Neural progenitor cell (in vitro differentiated cells): ENCODE measurements around the gene ERICH6B. TPM values are rescaled to one million over a fixed set of nuclear protein-coding genes. Genes with fewer than 3 reads are reported as not detected.

Source experiments
- DNase-seq: peaks from one replicate; pipeline ENCODE4 v3.0.0-alpha.2; 2016; ENCODE audit warnings: low spot score
- H2AFZ ChIP-seq: fragments of 200-600 bp; sonication (generic); replicated peaks from 2 replicates; pipeline ENCODE4 v1.6.1; 2016; ENCODE audit warnings: antibody characterized with exemption
- H3F3A ChIP-seq: fragments of 200-600 bp; sonication (generic); 2 replicates; pipeline ENCODE4 v1.6.1; 2016; ENCODE audit warnings: antibody characterized with exemption, low read depth
- H3K27ac ChIP-seq: fragments of 200-600 bp; sonication (generic); 2 replicates; pipeline ENCODE4 v1.5.1; 2016; ENCODE audit warnings: mild to moderate bottlenecking
- H3K27me3 ChIP-seq: fragments of 200-600 bp; sonication (generic); 2 replicates; pipeline ENCODE4 v1.6.1; 2016; ENCODE audit warnings: mild to moderate bottlenecking, moderate library complexity
- H3K36me3 ChIP-seq: fragments of 200-600 bp; sonication (generic); 2 replicates; pipeline ENCODE4 v1.5.1; 2016
- H3K4me1 ChIP-seq: fragments of 200-600 bp; sonication (generic); 2 replicates; pipeline ENCODE4 v1.6.1; 2016; ENCODE audit warnings: mixed run types
- H3K4me2 ChIP-seq: fragments of 200-600 bp; sonication (generic); 2 replicates; pipeline ENCODE4 v1.6.1; 2016
- H3K4me3 ChIP-seq: fragments of 200-600 bp; sonication (generic); 2 replicates; pipeline ENCODE4 v1.5.1; 2016
- H3K79me2 ChIP-seq: fragments of 200-600 bp; sonication (generic); 2 replicates; pipeline ENCODE4 v1.6.1; 2016; ENCODE audit warnings: low read depth
- H3K9ac ChIP-seq: fragments of 200-600 bp; sonication (generic); 2 replicates; pipeline ENCODE4 v1.6.1; 2016
- H3K9me3 ChIP-seq: fragments of 200-600 bp; sonication (generic); 2 replicates; pipeline ENCODE4 v1.5.1; 2016; ENCODE audit warnings: low read depth
- H4K20me1 ChIP-seq: fragments of 200-600 bp; sonication (generic); 2 replicates; pipeline ENCODE4 v1.6.1; 2016; ENCODE audit warnings: low read depth
- H3K27ac Mint-ChIP-seq: 3 replicates; pipeline ENCODE4 v1.8.0; 2021; ENCODE audit warnings: mixed read lengths
- H3K27me3 Mint-ChIP-seq: 2 replicates; pipeline ENCODE4 v1.8.0; 2022; ENCODE audit warnings: low read depth, mild to moderate bottlenecking, inconsistent platforms, moderate library complexity, mixed read lengths; ENCODE audit not compliant: insufficient read depth
- H3K36me3 Mint-ChIP-seq: 3 replicates; pipeline ENCODE4 v1.8.0; 2021; ENCODE audit warnings: mixed read lengths
- H3K4me1 Mint-ChIP-seq: 3 replicates; pipeline ENCODE4 v1.8.0; 2021; ENCODE audit warnings: mixed read lengths
- H3K4me3 Mint-ChIP-seq: 3 replicates; pipeline ENCODE4 v1.8.0; 2021; ENCODE audit warnings: mild to moderate bottlenecking, moderate library complexity, mixed read lengths
- H3K9me3 Mint-ChIP-seq: 3 replicates; pipeline ENCODE4 v1.8.0; 2020; ENCODE audit warnings: mixed read lengths
- EZH2 ChIP-seq: fragments of 200-600 bp; sonication (generic); IDR thresholded peaks from 2 replicates; pipeline ENCODE4 v1.6.1; 2017; ENCODE audit warnings: antibody characterized with exemption, mild to moderate bottlenecking, moderate library complexity
- EZH2phosphoT487 ChIP-seq: fragments of 200-600 bp; sonication (generic); IDR thresholded peaks from 2 replicates; pipeline ENCODE4 v1.6.1; 2017; ENCODE audit warnings: antibody characterized with exemption
- total RNA-seq: library from RNA; depleted of rRNA; stranded (reverse); fragments of >200 nt; gene quantifications from 2 replicates; pipeline ENCODE4 v1.2.3, GENCODE V29; 2015; ENCODE audit warnings: low replicate concordance
- TF ChIP-seq, protein P1 (sequence below): fragments of 200-600 bp; sonication (generic); IDR thresholded peaks from 2 replicates; pipeline ENCODE4 v1.5.1; 2017; ENCODE audit warnings: antibody characterized with exemption, mild to moderate bottlenecking

ERICH6B gene
- total RNA-seq, 1 donor from 2014 or later: not detected

GRCh38 chr13:45518525-45519245, 96.9 kb downstream of the ERICH6B start:
- Mint-ChIP-seq H3K4me3 (no peak overlapping the region), H3K27me3 (no peaks in the 10 kb centered on the region), H3K27ac (no peak overlapping the region), H3K36me3 (peaks cover 35% of the 10 kb centered on the region), H3K9me3 (no peaks in the 10 kb centered on the region), H3K4me1 (no peaks in the 10 kb centered on the region)
- Histone ChIP-seq H3K9ac (no peak overlapping the region), H3K9me3 (no peaks in the 10 kb centered on the region), H3K27me3 (no peaks in the 10 kb centered on the region), H3K79me2 (no peaks in the 10 kb centered on the region), H4K20me1 (no peaks in the 10 kb centered on the region), H3K36me3 (peaks cover 13% of the 10 kb centered on the region), H2AFZ (no peak overlapping the region), H3K27ac (no peak overlapping the region), H3K4me2 (no peak overlapping the region), H3F3A (no peaks in the 10 kb centered on the region), H3K4me3 (no peak overlapping the region), H3K4me1 (no peaks in the 10 kb centered on the region)
- TF ChIP-seq, protein P1, sequence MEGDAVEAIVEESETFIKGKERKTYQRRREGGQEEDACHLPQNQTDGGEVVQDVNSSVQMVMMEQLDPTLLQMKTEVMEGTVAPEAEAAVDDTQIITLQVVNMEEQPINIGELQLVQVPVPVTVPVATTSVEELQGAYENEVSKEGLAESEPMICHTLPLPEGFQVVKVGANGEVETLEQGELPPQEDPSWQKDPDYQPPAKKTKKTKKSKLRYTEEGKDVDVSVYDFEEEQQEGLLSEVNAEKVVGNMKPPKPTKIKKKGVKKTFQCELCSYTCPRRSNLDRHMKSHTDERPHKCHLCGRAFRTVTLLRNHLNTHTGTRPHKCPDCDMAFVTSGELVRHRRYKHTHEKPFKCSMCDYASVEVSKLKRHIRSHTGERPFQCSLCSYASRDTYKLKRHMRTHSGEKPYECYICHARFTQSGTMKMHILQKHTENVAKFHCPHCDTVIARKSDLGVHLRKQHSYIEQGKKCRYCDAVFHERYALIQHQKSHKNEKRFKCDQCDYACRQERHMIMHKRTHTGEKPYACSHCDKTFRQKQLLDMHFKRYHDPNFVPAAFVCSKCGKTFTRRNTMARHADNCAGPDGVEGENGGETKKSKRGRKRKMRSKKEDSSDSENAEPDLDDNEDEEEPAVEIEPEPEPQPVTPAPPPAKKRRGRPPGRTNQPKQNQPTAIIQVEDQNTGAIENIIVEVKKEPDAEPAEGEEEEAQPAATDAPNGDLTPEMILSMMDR: no peak
- TF ChIP-seq EZH2phosphoT487 (no peak), EZH2 (no peak)
- DNase-seq: no peak

GRCh38 chr13:45516757-45517156, 98.8 kb downstream of the ERICH6B start:
- Mint-ChIP-seq H3K36me3 (peaks cover 35% of the 10 kb centered on the region), H3K4me1 (no peaks in the 10 kb centered on the region)
- H3K36me3 ChIP-seq: peaks cover 16% of the 10 kb centered on the region

GRCh38 chr13:45512098-45512496, 103.4 kb downstream of the ERICH6B start:
- no peak overlapping the region for H3K4me3 Mint-ChIP-seq
- Histone ChIP-seq H2AFZ (no peak overlapping the region), H3K27me3 (no peaks in the 10 kb centered on the region)

More at GRCh38 chr13:45516757-45517156, 98.8 kb downstream of the ERICH6B start:
- DNase-seq: no peak
- Histone ChIP-seq H4K20me1 (no peaks in the 10 kb centered on the region), H3K79me2 (no peaks in the 10 kb centered on the region), H3K9me3 (no peaks in the 10 kb centered on the region), H2AFZ (no peak overlapping the region), H3K9ac (no peak overlapping the region), H3K4me1 (no peaks in the 10 kb centered on the region), H3K27me3 (no peaks in the 10 kb centered on the region), H3K27ac (no peak overlapping the region), H3K4me3 (no peak overlapping the region), H3F3A (peaks cover 4% of the 10 kb centered on the region), H3K4me2 (no peak overlapping the region)
- no peak for TF ChIP-seq EZH2phosphoT487
- no peak for TF ChIP-seq EZH2
- TF ChIP-seq, protein P1: no peak
- H3K27ac Mint-ChIP-seq: no peak overlapping the region
- no peaks in the 10 kb centered on the region for H3K9me3 Mint-ChIP-seq
- H3K27me3 Mint-ChIP-seq: no peaks in the 10 kb centered on the region
- H3K4me3 Mint-ChIP-seq: no peak overlapping the region

More at GRCh38 chr13:45512098-45512496, 103.4 kb downstream of the ERICH6B start:
- H3K36me3 ChIP-seq: peaks cover 16% of the 10 kb centered on the region
- Mint-ChIP-seq H3K4me1 (peaks cover 11% of the 10 kb centered on the region), H3K9me3 (no peaks in the 10 kb centered on the region), H3K27me3 (no peaks in the 10 kb centered on the region), H3K36me3 (peaks cover 22% of the 10 kb centered on the region), H3K27ac (no peak overlapping the region)
- no peak overlapping the region for H3K27ac ChIP-seq
- H4K20me1 ChIP-seq: peaks cover 14% of the 10 kb centered on the region
- peaks cover 22% of the 10 kb centered on the region for H3F3A ChIP-seq
- no peak for DNase-seq
- no peaks in the 10 kb centered on the region for H3K9me3 ChIP-seq
- H3K4me1 ChIP-seq: peaks cover 14% of the 10 kb centered on the region
- no peak overlapping the region for H3K4me3 ChIP-seq
- H3K9ac ChIP-seq: no peak overlapping the region
- no peaks in the 10 kb centered on the region for H3K79me2 ChIP-seq
- H3K4me2 ChIP-seq: no peak overlapping the region
- TF ChIP-seq EZH2phosphoT487: no peak
- TF ChIP-seq, protein P1: no peak
- TF ChIP-seq EZH2: no peak
